Stimulated activated CD8-positive, alpha-beta memory T cell treated with anti-CD3 and anti-CD28 coated beads, Interleukin-4, amount 100 ng/mL, for 48 hours (primary cell): Measurements from ENCODE around the gene PHF21B.
A peak's percentile ranks its signal among the peaks of the same experiment; 100 is the strongest.
"Not testable (repeated sequence)": the region's sequence is repeated elsewhere in the genome, so short reads cannot be mapped to it uniquely, and the experiment has no call there.

ENCODE experiments used
- DNase-seq: peaks from one replicate; pipeline ENCODE4 v3.0.0-alpha.2; 2020

The PHF21B gene

DNA sequence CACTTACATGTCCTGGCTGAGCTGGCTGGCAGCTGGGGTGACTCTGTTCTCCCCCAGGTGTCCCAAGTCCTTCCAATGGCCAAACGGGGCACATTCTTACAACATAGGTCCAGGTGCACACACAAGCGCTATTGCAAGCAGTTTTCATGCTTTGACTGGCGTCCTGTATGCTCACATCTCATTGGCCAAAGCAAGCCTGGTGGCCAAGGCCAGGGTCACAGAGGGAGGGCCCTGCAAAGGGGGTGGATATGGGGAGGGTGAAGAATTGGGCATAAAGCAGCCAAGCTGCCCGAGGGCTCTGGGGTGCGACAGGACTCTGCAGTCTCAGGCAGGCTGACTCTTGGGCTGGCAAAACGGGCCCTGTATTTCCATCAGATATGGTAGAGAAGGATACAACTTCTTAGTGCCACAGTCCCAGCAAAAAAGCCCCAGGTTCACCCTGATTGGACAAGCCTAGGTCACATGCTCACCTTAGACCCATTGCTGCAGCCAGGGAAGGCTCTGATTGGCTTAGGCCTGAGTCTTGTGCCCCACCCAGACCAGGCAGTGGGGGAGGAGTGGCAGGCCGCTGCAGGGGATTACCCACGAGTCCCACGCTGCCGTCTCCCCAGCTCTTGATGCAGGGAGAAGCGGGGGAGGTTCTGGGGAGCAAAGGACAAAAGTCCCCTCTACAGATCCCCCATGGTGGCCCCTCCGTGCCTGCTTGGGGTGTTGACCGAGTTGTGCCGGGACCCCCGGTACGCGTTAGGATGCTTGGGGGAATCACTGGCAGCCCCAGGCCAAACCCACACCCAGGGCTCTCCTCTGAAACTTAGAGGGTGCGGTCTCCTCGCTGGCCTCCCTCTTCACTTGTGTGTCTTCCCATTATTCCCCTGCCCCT, 146.6 kb downstream of the PHF21B start:
- DNase-seq = no peak

DNA sequence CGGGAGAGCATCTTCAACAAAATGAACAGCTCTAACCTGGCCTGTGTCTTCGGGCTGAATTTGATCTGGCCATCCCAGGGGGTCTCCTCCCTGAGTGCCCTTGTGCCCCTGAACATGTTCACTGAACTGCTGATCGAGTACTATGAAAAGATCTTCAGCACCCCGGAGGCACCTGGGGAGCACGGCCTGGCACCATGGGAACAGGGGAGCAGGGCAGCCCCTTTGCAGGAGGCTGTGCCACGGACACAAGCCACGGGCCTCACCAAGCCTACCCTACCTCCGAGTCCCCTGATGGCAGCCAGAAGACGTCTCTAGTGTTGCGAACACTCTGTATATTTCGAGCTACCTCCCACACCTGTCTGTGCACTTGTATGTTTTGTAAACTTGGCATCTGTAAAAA, 147.5 kb downstream of the PHF21B start:
- DNase-seq = no peak

DNA sequence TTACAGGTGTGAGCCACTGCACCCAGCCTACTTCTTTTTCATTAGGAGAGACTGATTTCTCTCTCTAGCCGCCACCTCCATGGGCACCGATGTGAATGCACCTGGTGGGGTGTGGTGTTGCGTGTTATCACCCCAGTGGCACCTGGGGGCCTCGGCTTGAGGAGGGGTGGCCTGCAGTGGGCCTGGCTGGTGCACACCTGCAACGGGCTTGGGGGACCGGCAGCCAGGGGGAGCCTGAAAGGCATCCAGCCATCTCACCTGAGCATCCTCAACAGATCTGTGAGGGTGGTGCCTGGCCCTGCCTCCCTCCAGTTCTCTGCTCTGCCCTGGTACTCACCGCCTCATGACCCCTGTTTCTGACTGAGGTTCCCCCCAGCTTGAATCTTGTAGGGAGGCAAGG, 148.6 kb downstream of the PHF21B start:
- DNase-seq = no peak

DNA sequence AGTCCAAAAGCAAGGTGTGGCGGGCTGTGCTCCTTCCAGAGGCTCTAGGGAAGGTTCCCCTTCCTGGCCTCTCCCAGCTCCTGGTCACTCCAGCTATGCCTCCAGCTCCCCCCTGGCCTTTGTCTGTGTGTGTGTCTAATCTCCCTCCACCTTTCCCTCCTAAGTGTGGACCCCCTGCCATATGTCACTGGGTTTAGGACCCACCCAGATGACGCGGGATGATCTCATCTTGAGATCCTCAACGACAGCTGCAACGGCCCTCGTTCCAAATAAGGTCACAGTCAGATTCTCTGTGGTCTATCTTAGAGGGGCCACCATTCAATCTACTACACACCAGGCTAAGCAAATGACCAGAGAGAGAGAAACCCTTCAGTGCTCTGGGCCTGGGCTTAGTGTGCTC, 149.5 kb downstream of the PHF21B start:
- DNase-seq = no peak

DNA sequence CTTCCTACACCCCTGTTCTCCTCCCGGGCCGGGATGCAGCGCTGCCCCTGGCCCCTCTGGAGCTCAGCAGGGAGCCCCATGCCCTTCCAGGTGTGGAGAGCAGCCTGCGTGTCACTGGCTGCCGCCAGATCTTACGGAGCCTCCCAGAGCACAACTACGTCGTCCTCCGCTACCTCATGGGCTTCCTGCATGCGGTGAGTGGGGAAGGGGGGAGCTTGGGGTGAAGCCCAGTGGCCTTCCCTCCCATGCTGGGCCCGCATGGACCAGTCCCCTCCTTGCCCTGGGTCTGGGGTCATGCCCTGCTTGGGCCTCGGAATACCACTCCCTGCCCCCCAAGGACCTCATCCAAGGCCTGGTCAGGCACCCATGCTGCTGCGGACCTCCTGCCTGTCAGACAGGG, 150.2 kb downstream of the PHF21B start:
- DNase-seq = no peak

DNA sequence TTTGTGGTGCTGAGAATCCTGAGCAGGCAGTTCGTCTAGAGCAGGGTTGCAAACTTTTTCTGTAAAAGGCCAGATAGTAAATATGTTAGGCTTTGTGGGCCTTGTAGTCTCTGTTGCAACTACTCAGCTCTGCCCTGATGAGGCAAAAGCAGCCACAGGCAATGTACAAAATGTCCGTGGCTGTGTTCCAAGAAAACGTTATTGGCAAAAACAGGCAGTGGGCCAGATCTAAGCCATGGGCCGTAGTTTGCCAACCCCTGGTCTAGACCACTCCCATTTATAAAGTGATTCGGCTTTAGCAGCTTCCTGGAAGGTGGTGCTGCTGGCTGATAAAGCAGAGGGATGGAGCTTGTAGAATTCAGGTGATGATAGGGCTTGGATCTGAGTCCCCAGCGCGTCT, 151.0 kb downstream of the PHF21B start:
- DNase-seq = not testable (repeated sequence)

DNA sequence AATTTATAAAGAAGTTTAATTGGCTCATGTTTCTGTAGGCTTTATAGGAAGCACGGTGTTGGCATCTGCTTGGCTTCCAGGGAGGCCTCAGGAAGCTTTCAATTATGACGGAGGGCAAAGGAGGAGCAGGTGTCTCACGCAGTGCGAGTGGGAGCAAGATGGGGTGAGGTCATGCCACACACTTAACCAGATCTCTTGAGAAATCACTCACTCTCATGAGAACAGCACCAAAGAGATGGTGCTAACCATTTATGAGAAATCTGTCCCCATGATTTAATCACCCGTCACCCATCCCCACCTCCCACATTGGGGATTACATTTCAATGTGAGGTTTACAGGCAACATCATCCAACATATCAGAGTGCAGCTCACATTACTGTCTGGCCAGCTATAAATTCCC, 153.9 kb downstream of the PHF21B start:
- DNase-seq = peak; percentile 40

DNA sequence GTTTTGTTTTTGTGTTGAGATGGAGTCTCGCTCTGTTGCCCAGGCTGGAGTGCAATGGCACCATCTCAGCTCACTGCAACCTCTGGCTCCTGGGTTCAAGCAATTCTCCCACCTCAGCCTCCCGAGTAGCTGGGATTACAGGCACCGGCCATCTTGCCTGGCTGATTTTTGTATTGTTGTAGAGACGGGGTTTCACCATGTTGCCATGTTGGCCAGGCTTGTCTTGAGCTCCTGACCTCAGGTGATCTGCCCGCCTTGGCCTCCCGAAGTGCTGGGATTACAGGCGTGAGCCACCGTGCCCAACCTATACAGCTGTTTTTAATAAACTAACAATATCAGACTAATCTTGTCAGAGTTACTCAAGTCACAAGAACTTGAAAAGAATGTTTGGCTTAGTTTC, 155.2 kb downstream of the PHF21B start:
- DNase-seq = not testable (repeated sequence)

DNA sequence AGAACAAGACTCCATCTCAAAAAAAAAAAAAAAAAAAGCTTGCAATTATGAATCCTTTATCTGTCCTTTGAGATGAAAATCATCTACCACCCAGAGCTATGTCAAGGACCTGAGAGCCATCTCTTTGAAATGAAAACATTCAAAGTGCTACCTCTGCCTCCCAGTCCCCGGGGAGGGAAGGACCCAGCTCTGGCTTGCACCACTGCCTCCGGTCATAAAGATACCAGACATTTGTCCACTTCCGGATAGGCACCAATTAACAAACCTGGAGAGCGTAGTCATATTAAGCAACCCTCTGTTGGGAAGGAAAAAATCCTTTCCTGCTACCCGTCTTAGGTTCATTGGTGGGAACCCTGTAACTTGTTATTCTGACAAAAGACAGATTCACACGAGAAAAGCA, 158.9 kb downstream of the PHF21B start:
- DNase-seq = no peak

DNA sequence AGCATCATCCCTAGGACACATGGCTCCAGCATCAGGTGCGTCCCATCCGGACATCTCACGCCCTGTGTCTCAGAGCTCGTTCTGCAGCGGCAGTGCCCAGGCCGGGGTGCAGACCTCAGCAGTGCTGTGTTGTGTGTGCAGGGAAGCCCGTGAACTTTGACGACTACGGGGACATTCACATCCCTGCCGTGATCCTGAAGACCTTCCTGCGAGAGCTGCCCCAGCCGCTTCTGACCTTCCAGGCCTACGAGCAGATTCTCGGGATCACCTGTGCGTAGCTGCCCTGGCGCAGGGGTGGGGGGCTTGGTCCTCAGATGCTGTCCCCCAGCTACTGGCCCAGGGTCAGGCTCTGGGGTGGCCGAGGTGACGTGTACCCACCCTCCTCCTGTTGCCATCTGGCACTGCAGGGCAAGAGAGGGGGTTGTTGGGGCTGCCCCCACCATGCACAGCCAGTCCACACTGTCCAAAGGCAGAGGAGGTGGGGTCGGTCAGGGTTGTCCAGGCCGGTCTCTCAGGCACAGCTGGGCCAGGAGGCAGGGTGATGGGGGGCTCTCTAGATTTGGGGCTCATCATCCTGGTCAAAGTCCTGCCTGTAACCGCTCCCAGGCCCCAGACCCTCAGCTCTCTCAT, 160.9 kb downstream of the PHF21B start:
- no peak for DNase-seq

DNA sequence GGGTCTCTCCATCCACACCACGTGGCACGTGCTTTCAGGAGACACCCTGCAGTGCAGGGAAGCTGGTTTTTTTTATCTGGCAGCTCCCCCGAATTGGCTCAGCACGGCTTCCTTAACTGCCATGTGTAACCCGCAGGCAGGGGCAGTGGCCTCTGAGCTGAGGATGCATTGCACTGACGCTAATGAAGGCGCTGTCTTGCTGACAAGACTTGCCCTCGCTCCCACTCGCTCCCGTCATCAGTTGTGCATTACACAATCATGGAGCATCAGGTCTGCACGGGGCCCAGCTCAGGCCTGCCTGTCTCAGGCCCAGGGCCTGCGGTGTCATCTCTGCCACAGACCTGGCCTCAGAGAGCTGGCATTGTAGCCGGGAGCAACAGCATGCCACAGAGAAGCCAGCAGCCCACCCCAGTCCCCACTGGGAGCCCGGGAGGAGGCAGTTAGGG, 161.5 kb downstream of the PHF21B start:
- DNase-seq = no peak

DNA sequence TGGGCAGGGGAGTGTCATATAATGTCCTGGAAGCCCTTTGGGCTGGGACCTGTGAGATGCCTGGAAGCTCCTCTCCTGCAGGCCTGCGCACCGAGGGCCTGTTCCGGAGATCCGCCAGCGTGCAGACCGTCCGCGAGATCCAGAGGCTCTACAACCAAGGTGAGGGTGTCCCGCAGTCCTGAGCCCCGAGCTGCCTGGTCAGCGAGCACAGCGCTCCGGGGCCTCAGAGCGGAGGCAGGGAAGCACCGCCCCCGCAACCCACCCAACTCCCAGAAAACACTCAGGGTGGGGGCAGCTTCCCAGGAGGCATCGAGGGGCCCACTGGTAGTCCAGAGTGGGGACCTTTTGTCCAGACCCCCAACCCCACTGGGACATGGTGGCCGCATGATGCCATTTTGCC, 161.9 kb downstream of the PHF21B start:
- no peak for DNase-seq

DNA sequence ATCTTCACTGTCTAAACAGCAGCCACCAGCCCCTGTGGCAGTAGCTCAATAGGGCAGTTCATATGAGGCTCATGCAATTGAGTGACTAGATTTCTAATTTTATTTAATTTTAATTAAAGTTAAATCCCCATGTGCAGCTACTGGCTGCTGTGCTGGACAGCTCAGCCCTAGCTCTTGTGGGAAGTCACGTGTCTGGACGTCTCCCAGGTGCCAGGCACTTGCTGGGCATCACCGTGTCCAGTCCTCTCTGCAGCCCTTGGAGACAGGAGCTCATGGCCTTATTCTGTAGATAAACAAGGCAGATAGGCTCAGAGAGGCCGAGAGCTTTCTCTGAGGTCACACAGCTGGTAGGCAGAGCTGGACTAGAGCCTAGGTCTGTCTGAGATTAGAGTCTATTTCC, 162.4 kb downstream of the PHF21B start:
- DNase-seq = no peak

DNA sequence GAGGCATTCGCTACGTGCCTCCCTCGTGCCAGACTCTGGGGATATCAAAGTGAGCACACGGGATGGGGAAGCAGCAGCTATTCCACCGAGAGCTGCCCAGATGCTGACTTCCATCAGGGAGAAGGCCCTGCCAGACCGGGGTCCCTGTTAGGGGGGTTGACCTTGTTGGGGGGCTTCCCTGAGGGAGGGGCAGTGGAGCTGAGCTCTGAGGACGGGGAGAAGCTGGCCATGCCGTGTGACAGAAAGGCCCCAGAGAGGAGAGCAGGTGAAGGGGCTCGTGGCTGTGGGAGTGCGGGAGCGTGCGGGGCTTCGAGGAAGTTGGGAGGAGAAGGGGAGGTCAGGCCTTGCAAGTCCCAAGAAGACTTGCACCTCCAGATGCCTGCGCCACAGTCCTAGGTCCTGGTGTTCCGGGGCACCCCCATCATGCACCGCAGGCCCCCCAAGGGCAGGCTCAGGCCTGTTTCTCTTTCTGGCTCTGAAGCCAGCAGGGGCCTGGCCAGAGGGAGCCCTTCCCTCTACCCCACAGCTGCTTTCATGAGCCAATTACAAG, 163.0 kb downstream of the PHF21B start:
- no peak for DNase-seq

DNA sequence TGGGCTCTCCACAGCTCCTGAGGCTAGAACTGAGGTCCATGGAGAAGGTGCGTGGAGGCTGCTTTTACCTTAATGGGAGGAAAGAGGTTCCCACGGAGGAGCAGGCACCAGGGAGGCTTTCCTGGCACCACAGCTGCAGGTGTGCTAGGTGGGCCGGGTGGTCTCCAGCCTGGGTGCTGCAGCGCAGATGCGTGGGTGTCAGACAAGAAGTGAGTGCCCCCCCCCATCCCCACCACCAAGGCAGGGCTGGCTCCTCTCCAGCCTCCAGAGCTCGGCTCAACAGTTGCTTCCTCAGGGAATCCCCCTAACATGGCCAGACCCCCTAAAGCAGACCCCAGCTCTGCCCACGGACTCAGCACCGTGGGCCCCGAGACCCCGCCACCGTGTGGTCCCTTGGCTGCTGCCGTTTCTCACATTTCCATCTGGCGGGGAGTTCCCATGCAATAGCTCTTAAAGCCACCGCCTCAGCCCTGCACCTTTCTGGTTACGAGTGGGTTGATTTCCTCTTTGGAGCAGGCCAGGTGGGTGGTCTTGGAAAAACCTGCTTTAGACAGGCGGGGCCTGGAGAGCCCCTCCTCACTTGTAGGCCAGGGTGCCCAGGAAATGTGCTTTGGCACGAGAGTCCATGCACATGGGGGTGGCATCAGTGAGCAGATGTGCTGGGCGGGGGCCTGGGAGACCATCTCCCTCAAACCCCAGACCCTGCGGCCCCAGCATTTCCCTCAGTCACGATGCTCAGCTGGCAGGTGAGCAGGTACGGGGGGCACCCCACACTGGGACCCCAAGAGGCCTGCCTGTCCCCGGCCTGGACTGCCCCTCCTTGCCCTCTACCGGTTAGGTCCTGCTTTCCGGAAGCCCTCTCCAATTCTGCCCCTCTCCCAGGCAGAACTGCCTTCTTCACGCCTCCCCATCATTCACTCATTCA, 163.7 kb downstream of the PHF21B start:
- DNase-seq = no peak

DNA sequence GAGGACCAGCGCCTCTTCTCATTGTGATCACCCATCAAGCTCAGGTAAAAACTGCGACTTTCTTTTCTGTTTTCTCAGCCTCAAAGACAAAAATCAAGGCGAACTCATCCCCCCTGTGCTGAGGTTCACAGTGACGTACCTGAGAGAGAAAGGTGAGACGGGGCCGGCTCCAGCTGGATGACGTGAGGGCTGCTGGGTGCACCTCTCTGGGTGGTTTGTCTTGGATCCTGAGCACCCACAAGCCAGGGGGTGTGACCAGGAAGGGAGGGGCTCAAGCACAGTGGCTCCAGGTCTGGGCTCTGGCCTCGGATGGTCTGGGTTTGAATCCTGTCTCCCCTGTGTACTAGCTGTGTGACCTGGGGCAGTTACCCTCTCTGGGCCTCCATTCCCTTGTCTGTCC, 164.6 kb downstream of the PHF21B start:
- no peak for DNase-seq

DNA sequence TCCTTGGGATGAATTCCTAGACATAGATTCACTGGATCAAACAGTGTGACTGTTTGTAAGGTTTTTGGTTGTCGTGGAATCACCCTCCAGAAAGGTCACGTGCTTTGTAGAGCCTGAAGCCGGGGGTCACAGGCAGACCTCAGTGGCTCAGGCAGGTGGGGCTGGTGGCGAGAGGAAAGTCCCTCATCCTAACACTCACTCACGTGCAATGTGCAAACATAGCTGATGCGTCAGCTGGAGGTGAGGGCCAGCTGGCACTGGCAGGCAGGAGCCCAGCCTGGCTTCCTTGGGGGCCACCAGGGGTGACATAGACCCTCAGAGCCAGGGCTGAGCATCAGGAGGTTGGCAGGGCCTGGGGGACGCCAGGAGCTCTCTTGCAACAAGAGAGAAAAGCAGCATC, 167.4 kb downstream of the PHF21B start:
- DNase-seq = no peak

DNA sequence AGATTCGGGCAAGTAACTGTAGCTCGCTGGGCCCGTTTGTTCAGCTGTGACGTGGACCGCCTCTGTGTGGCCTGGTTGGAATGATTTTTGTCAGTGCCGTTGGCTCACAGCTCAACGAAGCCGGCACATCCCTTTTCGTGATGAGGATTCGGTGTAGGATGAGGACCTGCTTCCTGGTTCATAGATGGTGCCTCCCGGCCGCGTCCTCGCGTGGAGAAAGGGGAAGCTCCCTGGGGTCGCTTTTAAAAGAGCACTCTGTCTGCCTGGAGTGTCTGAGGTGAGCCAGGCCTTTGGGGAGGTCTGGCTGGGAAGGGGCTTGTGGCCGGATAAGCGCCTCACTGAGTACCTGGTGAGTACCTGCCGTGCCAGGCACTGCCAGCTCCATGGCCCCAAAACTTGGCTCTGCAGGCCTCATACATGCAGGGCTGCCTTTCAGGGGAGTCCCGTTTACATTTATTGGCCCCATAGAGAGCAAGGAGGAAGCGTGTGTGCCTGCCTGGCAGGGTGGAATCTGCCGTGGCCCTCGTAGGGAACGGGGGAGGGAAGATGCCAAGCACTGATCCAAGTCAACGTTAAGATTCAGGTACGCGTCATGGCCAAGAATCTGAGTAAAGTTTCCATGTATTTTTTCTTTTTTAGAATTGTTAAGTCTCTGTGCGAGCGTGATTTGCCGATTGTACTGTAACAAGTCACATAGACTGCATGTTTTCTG, 169.0 kb downstream of the PHF21B start:
- no peak for DNase-seq

DNA sequence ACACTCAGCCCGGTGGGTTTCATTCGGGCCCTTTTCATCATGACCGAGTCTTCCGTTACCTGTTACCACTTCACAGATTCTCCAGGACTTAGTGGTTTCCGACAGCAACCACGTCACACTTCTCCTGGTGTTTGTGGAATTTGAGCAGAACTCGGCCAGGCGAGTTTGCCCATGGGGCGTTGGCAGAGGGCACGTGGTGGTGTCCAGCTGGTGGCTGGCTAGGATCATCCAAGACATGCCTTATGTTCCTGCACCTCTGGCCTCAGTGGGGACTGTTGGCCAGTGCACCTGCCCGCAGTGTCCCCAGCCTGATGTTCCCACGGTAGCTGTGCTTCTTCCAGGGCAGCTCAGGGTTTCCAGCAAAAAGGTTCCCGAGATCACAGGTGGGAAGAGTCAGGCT, 170.1 kb downstream of the PHF21B start:
- no peak for DNase-seq

DNA sequence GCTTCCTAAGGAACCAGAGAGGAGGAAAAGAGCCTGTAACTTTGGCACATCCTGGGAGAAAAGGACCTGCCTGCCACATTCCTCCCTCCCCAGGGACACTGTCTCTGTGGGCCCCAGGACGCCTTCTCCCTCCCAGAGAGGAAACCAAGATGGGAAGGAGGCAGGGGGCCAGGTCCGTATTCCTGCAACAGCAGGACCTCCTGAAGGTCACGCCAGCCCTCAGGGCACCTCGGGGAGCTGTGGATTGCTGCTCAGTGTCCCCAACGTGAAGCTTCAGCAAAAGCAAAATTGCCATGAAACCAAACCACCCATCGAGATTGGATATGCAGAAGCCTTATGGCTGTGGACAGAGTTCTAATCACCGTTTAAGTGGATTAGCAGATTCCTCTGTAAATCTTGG, 170.7 kb downstream of the PHF21B start:
- no peak for DNase-seq

DNA sequence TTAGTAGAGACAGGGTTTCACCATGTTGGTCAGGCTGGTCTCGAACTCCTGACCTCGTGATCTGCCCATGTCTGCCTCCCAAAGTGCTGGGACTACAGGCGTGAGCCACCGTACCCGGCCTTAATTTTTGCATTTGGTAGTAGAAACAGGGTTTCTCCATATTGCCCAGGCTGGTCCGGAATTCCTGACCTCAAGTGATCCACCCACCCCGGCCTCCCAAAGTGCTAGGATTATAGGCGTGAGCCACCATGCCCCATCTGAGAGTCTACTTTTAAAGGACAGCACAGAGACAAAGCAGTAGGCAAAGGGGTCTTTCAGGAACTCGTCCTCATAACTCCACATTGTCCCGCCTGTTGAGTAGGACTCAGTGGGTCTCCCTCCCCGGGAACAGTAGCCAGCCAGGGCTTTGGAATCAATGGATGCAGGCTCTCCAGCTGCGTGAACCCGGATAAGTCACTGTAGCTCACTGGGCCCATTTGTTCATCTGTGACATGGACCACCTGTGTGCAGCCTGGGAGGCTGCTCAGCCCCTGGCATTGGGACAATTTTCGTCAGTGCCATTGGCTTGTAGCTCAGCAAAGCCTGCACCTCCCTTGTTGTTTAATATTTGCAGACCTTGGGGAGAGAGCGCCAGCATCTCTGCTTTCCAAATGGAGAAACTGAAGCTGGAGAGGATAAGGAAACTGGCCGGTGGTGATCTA, 171.3 kb downstream of the PHF21B start:
- no peak for DNase-seq

DNA sequence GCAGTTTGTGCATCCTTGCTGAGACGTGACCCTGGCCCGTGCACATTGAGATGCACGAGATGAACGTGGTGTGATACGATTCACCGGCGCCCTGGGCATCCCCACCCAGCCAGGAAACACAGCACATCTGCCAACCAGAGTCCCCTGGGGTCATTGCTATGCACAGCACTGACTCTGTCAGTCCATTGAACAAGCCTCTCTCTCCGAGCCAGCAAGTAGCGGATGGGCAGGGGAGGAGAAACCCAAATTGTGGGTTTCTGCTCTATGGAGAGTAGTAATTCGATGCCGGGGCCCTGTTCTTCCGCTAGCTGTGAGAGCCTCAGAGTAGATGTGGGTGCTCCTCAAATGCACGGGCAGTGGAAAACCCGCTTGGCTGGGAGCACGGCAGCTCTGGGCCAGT, 172.3 kb downstream of the PHF21B start:
- DNase-seq = no peak
